ENCODE data around the gene PCDHGA7.
"Not testable (repeated sequence)": the region's sequence is repeated elsewhere in the genome, so short reads cannot be mapped to it uniquely, and the experiment has no call there.

PCDHGA7 gene

DNA sequence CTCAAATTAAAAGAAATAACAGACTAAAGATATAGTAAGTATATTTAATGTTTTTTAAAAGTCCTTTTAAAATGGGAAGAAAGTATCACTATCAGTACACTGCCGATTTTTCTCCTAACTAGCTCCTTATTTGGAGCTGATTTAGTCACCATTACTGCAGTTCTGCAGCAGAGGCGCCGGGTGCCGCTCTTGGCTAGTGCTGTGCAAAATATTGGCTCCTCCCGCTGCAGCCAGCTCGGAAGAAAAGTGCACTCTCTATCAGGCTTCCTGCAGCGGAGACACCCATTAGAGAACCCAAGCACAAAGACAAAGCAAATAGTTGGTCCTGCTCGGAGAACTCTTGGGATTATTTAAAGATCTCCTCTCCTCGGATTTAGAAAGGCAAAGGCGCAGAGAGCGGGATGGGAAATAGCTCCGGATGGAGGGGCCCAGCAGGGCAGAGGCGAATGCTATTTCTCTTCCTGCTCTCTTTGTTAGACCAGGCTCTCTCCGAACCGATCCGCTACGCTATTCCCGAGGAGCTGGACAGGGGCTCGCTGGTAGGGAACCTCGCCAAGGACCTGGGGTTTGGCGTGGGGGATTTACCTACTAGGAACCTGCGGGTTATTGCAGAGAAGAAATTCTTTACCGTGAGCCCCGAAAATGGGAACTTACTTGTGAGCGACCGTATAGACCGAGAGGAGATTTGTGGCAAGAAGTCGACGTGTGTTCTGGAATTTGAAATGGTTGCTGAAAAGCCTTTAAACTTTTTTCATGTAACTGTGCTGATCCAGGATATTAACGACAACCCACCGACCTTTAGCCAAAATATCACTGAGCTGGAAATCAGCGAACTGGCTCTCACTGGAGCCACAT lies 12.3 kb upstream of the PCDHGA7 start, which contains the start of gene PCDHGB3:
TSS of gene PCDHGB3 (plus strand) at position 249 of the 855 bp plus-strand sequence. CDS start at position 402, 153 bp downstream.
- DNase-seq, result peak in 3 of 6 experiments; percentile 15 to 31 (median 21)

DNA sequence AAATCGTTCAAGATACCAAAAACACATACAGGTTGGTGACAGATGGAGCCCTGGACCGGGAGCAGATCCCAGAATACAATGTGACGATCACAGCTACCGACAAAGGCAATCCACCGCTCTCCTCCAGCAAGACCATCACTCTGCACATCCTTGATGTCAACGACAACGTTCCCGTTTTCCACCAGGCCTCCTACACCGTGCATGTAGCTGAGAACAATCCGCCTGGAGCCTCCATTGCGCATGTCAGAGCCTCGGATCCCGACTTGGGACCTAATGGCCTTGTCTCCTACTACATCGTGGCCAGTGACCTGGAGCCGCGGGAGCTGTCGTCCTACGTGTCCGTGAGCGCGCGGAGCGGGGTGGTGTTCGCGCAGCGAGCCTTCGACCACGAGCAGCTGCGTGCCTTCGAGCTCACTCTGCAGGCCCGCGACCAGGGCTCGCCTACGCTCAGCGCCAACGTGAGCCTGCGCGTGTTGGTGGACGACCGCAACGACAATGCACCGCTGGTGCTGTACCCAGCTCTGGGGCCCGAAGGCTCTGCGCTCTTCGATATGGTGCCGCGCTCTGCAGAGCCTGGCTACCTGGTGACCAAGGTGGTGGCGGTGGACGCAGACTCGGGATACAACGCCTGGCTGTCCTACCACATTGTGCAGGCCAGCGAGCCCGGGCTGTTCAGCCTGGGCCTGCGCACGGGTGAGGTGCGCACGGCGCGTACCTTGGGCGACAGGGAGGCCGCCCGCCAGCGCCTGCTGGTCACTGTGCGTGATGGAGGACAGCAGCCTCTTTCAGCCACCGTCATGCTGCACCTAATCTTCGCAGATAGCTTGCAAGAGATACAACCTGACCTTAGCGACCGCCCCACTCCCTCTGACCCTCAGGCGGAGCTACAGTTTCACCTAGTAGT lies 10.7 kb upstream of the PCDHGA7 start:
- no peak for DNase-seq

DNA sequence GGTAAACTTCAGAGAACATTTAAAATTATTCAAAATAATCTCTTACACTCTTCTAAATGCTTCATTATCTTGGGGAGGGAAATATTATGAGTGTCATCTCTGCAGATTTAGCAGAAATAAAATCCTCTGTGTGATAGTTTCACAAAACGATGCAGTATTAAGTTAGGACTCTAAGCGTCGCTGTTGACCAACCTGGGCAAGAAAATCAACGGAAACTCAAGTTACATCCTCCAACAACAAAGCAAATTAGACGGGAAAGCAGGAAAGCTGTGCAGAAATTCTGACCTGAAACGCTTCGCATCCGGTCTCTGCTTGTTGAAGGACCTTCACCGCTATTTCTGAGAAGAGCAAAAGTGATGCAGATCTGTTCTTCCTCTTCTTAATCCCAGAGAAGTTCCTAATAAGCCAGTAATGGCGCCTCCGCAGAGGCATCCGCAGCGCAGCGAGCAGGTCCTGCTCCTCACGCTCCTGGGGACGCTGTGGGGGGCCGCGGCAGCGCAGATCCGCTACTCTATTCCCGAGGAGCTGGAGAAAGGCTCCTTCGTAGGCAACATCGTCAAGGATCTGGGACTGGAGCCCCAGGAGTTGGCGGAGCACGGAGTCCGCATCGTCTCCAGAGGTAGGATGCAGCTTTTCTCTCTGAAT lies 8.7 kb upstream of the PCDHGA7 start, which contains the start of gene PCDHGA6:
TSS of gene PCDHGA6 (plus strand) at position 219 of the 645 bp plus-strand sequence. CDS start at position 412, 193 bp downstream.
- DNase-seq, result no peak

DNA sequence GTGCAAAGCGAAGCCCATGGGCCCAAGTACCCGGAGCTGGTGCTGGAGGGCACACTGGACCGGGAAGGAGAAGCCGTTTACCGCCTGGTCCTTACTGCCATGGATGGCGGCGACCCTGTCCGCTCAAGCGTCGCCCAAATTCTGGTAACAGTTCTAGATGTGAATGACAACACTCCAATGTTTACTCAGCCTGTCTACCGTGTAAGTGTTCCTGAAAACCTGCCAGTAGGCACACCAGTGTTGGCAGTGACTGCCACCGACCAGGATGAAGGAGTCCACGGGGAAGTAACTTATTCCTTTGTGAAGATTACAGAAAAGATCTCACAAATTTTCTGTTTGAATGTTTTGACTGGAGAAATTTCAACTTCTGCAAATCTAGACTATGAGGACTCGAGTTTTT lies 7.9 kb upstream of the PCDHGA7 start:
- no peak for DNase-seq

DNA sequence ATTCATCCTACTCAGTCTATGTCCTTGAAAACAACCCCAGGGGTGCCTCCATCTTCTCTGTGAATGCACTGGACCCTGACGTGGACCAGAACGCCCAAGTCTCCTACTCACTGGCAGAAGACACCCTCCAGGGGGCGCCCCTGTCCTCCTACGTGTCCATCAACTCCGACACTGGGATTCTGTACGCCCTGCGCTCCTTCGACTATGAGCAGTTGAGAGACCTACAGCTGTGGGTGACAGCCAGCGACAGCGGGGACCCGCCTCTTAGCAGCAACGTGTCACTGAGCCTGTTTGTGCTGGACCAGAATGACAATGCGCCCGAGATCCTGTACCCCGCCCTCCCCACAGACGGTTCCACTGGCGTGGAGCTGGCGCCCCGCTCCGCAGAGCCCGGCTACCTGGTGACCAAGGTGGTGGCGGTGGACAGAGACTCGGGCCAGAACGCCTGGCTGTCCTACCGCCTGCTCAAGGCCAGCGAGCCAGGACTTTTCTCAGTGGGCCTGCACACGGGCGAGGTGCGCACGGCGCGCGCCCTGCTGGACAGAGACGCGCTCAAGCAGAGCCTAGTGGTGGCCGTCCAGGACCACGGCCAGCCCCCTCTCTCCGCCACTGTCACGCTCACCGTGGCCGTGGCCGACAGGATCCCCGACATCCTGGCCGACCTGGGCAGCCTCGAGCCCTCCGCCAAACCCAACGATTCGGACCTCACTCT lies 6.9 kb upstream of the PCDHGA7 start:
- not testable (repeated sequence) for DNase-seq

DNA sequence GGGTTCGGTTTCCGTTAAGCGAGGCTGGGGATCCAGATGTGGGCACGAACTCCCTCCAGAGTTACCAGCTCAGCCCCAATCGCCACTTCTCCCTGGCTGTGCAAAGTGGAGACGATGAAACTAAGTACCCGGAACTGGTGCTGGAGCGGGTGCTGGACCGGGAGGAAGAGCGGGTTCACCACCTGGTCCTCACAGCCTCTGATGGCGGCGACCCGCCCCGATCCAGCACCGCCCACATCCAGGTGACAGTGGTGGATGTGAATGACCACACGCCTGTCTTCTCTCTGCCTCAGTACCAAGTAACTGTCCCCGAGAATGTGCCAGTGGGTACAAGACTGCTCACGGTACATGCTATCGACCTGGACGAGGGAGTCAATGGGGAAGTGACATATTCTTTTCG lies 803 bp downstream of the PCDHGA7 start:
- DNase-seq, result no peak

DNA sequence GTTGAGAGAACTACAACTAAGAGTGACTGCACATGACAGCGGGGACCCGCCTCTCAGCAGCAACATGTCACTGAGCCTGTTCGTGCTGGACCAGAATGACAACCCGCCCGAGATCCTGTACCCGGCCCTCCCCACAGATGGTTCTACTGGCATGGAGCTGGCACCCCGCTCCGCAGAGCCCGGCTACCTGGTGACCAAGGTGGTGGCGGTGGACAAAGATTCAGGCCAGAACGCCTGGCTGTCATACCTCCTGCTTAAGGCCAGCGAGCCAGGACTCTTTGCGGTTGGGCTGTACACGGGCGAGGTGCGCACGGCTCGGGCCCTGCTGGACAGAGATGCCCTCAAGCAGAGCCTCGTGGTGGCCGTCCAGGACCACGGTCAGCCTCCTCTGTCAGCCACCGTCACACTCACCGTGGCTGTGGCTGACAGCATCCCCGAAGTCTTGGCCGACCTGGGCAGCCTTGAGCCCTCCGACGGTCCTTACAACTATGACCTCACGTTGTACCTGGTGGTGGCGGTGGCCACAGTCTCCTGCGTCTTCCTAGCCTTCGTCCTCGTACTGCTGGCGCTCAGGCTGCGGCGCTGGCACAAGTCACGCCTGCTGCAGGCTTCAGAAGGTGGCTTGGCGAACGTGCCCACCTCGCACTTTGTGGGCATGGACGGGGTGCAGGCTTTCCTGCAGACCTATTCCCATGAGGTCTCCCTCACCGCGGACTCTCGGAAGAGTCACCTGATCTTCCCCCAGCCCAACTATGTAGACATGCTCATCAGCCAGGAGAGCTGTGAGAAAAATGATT lies 2.1 kb downstream of the PCDHGA7 start:
- no peak for DNase-seq

DNA sequence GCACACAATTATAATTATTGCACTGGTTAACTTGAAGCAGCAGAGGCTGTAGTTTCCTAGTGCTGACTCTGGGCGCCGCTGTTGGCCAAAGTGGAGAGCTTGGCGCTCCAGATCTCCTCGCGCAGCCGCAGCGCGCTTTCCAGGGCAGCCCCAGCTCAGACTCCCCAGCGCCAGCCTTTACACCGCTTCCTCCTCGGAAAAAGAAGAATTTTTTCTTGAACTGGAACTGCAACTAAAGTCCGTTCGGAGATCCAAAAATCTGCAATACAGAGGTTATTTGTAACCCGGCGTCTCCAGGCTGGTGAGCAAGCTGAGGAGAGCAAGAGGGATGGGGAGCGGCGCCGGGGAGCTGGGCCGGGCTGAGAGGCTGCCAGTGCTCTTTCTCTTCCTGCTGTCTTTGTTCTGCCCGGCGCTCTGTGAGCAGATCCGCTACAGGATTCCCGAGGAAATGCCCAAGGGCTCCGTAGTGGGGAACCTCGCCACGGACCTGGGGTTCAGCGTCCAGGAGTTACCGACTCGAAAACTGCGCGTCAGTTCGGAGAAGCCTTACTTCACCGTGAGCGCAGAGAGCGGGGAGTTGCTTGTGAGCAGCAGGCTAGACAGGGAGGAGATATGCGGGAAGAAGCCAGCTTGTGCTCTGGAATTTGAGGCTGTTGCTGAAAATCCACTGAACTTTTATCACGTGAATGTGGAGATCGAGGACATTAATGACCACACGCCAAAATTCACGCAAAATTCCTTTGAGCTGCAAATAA lies 5.2 kb downstream of the PCDHGA7 start, which contains the start of gene PCDHGB4:
TSS of gene PCDHGB4 (plus strand) at position 142 of the 755 bp plus-strand sequence. CDS start at position 329, 187 bp downstream.
- peak in 1 of 6 experiments; percentile 9 for DNase-seq

DNA sequence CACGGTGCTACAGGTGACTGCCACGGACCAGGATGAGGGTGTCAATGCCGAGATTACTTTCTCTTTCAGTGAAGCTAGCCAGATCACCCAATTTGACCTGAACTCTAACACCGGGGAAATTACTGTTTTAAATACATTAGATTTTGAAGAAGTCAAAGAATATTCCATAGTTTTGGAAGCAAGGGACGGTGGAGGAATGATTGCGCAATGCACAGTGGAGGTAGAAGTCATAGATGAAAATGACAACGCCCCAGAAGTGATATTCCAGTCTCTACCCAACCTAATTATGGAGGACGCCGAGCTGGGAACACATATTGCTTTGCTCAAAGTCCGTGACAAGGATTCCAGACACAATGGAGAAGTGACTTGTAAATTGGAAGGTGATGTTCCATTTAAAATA lies 6.1 kb downstream of the PCDHGA7 start:
- DNase-seq, result no peak

DNA sequence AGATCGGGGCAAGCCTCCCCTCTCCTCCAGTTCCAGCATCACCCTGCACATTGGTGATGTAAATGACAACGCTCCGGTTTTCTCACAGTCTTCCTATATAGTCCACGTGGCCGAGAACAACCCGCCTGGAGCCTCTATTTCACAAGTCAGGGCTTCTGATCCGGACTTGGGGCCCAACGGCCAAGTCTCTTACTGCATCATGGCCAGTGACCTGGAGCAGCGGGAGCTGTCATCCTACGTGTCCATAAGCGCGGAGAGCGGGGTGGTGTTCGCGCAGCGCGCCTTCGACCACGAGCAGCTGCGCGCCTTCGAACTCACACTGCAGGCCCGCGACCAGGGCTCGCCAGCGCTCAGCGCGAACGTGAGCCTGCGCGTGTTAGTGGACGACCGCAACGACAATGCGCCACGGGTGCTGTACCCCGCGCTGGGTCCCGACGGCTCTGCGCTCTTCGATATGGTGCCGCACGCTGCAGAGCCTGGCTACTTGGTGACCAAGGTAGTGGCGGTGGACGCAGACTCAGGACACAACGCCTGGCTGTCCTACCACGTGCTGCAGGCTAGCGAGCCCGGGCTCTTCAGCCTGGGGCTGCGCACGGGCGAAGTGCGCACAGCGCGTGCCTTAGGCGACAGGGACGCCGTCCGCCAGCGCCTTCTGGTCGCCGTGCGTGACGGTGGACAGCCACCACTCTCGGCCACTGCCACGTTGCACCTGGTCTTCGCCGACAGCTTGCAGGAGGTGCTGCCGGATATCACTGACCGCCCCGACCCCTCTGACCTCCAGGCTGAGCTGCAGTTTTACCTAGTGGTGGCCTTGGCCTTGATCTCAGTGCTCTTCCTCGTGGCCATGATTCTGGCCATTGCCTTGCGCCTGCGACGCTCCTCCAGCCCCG lies 6.9 kb downstream of the PCDHGA7 start:
- DNase-seq, result no peak

DNA sequence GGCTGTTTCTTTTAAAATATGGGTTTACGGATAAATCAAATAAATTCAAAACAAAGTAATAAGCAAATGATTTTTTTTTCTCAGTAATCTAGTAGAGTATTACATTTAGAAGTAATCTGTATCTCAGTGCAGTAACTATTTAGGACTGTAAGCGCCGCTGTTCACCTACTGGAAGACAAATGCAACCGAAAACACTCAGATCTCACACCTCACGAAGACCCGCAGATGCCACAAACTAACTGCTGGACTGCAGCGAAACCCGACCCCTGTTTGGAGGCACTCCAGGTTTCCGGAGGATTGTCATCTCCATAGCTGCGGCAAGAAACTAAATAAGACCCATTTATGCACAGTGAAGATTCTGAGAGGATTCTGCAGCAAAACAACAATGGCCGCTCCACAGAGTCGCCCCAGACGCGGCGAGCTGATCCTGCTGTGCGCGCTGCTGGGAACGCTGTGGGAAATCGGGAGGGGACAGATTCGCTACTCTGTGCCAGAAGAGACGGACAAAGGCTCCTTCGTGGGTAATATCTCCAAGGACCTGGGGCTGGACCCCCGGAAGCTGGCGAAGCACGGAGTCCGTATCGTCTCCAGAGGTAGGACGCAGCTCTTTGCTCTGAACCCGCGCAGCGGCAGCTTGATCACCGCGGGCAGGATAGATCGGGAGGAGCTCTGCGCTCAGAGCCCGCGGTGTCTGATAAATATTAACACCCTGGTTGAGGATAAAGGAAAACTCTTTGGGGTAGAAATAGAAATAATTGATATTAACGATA lies 10.1 kb downstream of the PCDHGA7 start, which contains the start of gene PCDHGA8:
TSS of gene PCDHGA8 (plus strand) at position 205 of the 770 bp plus-strand sequence. CDS start at position 386, 181 bp downstream.
- no peak for DNase-seq

DNA sequence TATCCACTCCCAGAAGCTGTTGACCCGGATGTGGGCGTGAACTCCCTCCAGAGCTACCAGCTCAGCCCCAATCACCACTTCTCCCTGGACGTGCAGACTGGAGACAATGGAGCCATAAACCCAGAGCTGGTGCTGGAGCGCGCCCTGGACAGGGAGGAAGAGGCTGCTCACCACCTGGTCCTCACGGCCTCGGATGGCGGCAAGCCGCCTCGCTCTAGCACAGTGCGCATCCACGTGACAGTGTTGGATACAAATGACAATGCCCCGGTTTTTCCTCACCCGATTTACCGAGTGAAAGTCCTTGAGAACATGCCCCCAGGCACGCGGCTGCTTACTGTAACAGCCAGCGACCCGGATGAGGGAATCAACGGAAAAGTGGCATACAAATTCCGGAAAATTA lies 10.7 kb downstream of the PCDHGA7 start:
- DNase-seq, result no peak

DNA sequence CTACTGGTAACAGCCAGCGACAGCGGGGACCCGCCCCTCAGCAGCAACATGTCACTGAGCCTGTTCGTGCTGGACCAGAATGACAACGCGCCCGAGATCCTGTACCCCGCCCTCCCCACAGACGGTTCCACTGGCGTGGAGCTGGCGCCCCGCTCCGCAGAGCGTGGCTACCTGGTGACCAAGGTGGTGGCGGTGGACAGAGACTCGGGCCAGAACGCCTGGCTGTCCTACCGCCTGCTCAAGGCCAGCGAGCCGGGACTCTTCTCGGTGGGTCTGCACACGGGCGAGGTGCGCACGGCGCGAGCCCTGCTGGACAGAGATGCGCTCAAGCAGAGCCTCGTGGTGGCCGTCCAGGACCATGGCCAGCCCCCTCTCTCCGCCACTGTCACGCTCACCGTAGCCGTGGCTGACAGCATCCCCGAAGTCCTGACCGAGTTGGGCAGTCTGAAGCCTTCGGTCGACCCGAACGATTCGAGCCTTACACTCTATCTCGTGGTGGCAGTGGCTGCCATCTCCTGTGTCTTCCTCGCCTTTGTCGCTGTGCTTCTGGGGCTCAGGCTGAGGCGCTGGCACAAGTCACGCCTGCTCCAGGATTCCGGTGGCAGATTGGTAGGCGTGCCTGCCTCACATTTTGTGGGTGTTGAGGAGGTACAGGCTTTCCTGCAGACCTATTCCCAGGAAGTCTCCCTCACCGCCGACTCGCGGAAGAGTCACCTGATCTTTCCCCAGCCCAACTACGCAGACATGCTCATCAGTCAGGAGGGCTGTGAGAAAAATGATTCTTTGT lies 12.1 kb downstream of the PCDHGA7 start:
- DNase-seq, result not testable (repeated sequence)

DNA sequence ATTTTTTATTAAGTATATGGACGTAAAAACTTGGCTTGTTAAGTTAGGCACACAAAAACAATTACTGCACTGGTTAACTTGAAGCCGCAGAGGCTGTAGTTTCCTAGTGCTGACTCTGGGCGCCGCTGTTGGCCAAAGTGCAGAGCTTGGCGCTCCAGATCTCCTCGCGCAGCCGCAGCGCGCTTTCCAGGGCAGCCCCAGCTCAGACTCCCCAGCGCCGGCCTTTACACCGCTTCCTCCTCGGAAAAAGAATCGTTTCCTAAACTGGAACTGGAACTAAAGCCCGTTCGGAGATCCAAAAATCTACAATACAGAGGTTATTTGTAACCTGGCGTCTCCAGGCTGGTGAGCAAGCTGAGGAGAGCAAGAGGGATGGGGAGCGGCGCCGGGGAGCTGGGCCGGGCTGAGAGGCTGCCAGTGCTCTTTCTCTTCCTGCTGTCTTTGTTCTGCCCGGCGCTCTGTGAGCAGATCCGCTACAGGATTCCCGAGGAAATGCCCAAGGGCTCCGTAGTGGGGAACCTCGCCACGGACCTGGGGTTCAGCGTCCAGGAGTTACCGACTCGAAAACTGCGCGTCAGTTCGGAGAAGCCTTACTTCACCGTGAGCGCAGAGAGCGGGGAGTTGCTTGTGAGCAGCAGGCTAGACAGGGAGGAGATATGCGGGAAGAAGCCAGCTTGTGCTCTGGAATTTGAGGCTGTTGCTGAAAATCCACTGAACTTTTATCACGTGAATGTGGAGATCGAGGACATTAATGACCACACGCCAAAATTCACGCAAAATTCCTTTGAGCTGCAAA lies 15.4 kb downstream of the PCDHGA7 start, which contains the start of gene PCDHGB5:
TSS of gene PCDHGB5 (plus strand) at position 192 of the 796 bp plus-strand sequence. CDS start at position 373, 181 bp downstream.
- DNase-seq, result peak in 3 of 6 experiments; percentile 17 to 36 (median 33)

DNA sequence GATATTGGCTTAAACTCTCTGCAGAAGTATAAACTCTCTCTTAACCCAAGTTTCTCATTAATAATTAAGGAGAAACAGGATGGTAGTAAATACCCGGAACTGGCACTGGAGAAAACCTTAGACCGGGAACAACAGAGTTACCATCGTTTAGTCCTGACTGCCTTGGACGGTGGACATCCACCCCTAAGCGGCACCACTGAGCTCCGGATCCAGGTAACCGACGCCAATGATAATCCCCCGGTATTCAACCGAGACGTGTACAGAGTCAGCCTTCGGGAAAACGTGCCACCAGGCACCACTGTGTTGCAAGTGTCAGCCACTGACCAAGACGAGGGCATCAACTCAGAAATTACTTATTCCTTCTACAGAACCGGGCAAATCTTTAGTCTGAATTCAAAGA lies 16.1 kb downstream of the PCDHGA7 start:
- DNase-seq, result no peak

DNA sequence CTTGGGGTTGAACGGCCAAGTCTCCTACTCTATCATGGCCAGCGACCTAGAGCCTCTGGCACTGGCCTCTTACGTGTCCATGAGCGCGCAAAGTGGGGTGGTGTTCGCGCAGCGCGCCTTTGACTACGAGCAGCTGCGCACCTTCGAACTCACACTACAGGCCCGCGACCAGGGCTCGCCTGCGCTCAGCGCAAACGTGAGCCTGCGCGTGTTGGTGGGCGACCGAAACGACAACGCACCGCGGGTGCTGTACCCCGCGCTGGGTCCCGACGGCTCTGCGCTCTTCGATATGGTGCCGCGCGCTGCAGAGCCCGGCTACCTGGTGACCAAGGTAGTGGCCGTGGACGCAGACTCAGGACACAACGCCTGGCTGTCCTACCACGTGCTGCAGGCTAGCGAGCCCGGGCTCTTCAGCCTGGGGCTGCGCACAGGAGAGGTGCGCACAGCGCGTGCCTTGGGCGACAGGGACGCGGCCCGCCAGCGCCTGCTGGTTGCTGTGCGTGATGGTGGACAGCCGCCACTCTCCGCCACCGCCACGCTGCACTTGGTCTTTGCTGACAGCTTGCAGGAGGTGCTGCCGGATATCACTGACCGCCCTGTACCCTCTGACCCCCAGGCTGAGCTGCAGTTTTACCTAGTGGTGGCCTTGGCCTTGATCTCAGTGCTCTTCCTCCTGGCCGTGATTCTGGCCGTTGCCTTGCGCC lies 17.2 kb downstream of the PCDHGA7 start:
- DNase-seq, result no peak

Measured in stimulated activated naive CD4-positive, alpha-beta T cell (primary cell).